DND-41 (cell line): ENCODE measurements around the gene PDE6G.

Experiments
- ATAC-seq: fragments of 200-7000 bp; cut with Tn5 transposase; 3 replicates; pipeline ENCODE4 v1.9.1; 2021; ENCODE audit warnings: low read depth; ENCODE audit not compliant: insufficient read depth
- DNase-seq: peaks from one replicate; pipeline ENCODE4 v3.0.0-alpha.2; 2020
- H2AFZ ChIP-seq: 2 replicates; pipeline ENCODE4 v1.6.0; 2012; ENCODE audit warnings: low read depth, low read length
- H3K27ac ChIP-seq: 2 replicates; pipeline ENCODE4 v1.5.1; 2012; ENCODE audit warnings: low read length, inconsistent platforms
- H3K27me3 ChIP-seq: fragments of 200-600 bp; sonication (generic); 2 replicates; pipeline ENCODE4 v1.6.0; 2012; ENCODE audit warnings: low read length, mild to moderate bottlenecking, inconsistent platforms; ENCODE audit not compliant: insufficient read depth, poor library complexity
- H3K36me3 ChIP-seq: 2 replicates; pipeline ENCODE4 v1.5.1; 2012; ENCODE audit warnings: low read length, inconsistent platforms; ENCODE audit not compliant: insufficient read depth
- H3K4me1 ChIP-seq: 2 replicates; pipeline ENCODE4 v1.5.1; 2012; ENCODE audit warnings: mild to moderate bottlenecking, low read length; ENCODE audit not compliant: insufficient read depth
- H3K4me2 ChIP-seq: 2 replicates; pipeline ENCODE4 v1.6.0; 2012; ENCODE audit warnings: mild to moderate bottlenecking, moderate library complexity, low read length, inconsistent platforms; ENCODE audit not compliant: insufficient read depth
- H3K4me3 ChIP-seq, 2 experiments: fragments of 200-600 bp in 1 of 2; shearing (Covaris generic) in 1 of 2; 2 replicates each; pipeline ENCODE4 v1.5.1; 2012 to 2016; ENCODE audit warnings: inconsistent platforms in 2 of 2, low read length in 2 of 2, mild to moderate bottlenecking in 2 of 2, low read depth in 1 of 2, moderate library complexity in 1 of 2
- H3K79me2 ChIP-seq: 2 replicates; pipeline ENCODE4 v1.6.0; 2012; ENCODE audit warnings: low read length, inconsistent platforms; ENCODE audit not compliant: insufficient read depth
- H3K9ac ChIP-seq: 2 replicates; pipeline ENCODE4 v1.6.0; 2012; ENCODE audit warnings: low read depth, mild to moderate bottlenecking, inconsistent platforms, low read length, moderate library complexity
- H3K9me3 ChIP-seq: 2 replicates; pipeline ENCODE4 v1.5.1; 2012; ENCODE audit warnings: low read length, moderate library complexity, mild to moderate bottlenecking, inconsistent platforms; ENCODE audit not compliant: insufficient read depth, severe bottlenecking
- H4K20me1 ChIP-seq: 2 replicates; pipeline ENCODE4 v1.6.0; 2012; ENCODE audit warnings: low read length; ENCODE audit not compliant: insufficient read depth
- CTCF ChIP-seq: IDR thresholded peaks from 2 replicates; pipeline ENCODE4 v1.5.1; 2012; ENCODE audit warnings: borderline replicate concordance, low read length, moderate library complexity, mild to moderate bottlenecking; ENCODE audit not compliant: poor library complexity, severe bottlenecking; ENCODE audit errors: extremely low read depth
- EZH2 ChIP-seq: IDR thresholded peaks from 3 replicates; pipeline ENCODE4 v1.6.1; 2012; ENCODE audit warnings: borderline replicate concordance, low read depth, mild to moderate bottlenecking, moderate library complexity, low read length, inconsistent platforms; ENCODE audit not compliant: severe bottlenecking

The PDE6G gene

GRCh38 chr17:81693509-81694210 is 37.3 kb upstream of the PDE6G start:
- ATAC-seq (peak; percentile 27; the same call in 1 of the 3 replicates), DNase-seq (no peak)
- Histone ChIP-seq H3K79me2 (peaks cover 24% of the 10 kb centered on the region), H3K27ac (no peak overlapping the region), H3K36me3 (peaks cover 98% of the 10 kb centered on the region), H3K4me2 (no peak overlapping the region), H3K9me3 (no peaks in the 10 kb centered on the region), H3K9ac (no peak overlapping the region), H3K4me1 (no peaks in the 10 kb centered on the region), H4K20me1 (peaks cover 65% of the 10 kb centered on the region; the same call in 1 of the 2 replicates), H3K4me3 (no peak overlapping the region), H3K27me3 (no peaks in the 10 kb centered on the region), H2AFZ (no peak overlapping the region)
- no peak for TF ChIP-seq EZH2
- TF ChIP-seq CTCF = peak; percentile 33

DNA sequence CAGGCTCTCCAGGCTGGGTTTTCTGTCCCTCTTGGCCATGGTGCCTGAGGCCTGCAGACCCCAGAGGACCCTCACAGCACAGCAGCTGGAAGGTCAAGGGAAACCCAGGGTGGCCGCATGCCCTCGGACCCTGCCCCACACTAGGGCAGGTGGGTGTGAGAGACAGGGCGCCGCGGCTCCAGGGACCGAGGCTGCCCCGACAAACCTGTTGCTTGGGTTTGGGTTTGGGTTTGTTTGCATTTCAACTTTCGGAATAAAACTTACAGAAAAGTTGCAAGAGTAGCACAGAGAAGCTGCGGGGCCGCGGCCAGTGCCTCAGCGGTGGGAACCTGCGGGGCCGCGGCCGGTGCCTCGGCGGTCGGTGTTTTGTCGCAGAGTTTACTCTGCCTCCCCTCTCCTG is 35.3 kb upstream of the PDE6G start:
- Histone ChIP-seq H3K4me2 (no peak overlapping the region), H3K36me3 (peaks cover 98% of the 10 kb centered on the region), H3K9me3 (no peaks in the 10 kb centered on the region), H3K4me1 (peaks cover 6% of the 10 kb centered on the region; the same call in 1 of the 2 replicates), H3K27me3 (no peaks in the 10 kb centered on the region), H3K9ac (no peak overlapping the region), H3K79me2 (peaks cover 36% of the 10 kb centered on the region), H3K4me3 (no peak overlapping the region), H3K27ac (no peak overlapping the region), H4K20me1 (peaks cover 73% of the 10 kb centered on the region), H2AFZ (no peak overlapping the region)
- ATAC-seq = no peak
- DNase-seq = no peak
- TF ChIP-seq CTCF (no peak), EZH2 (no peak)

DNA sequence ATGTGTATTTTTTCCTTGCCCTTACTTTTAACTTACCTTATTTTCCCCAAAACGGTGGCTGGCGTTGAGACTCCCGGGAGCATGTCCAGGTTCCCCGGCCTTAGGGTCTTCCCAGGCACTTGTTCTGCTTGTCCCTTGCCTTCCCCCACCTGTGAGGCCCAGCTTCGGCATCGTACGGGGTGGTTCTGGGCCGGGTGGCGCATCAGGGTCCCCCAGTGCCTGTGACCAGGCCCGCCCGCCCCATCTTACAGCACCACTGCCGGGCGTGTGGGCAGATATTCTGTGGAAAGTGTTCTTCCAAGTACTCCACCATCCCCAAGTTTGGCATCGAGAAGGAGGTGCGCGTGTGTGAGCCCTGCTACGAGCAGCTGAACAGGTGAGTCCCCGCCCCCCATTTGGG is 34.9 kb upstream of the PDE6G start:
- Histone ChIP-seq H3K27me3 (no peaks in the 10 kb centered on the region), H3K36me3 (peaks cover 98% of the 10 kb centered on the region), H3K9ac (no peak overlapping the region), H2AFZ (no peak overlapping the region), H3K79me2 (peaks cover 40% of the 10 kb centered on the region), H3K4me3 (no peak overlapping the region), H3K4me2 (no peak overlapping the region), H4K20me1 (peaks cover 77% of the 10 kb centered on the region), H3K27ac (no peak overlapping the region), H3K9me3 (no peaks in the 10 kb centered on the region), H3K4me1 (peaks cover 9% of the 10 kb centered on the region; the same call in 1 of the 2 replicates)
- DNase-seq = no peak
- TF ChIP-seq EZH2 (no peak), CTCF (no peak)
- no peak for ATAC-seq
